ENCODE measurements around the gene PTPRT.
A peak's percentile ranks its signal among the peaks of the same experiment; 100 is the strongest.

PTPRT gene

DNA sequence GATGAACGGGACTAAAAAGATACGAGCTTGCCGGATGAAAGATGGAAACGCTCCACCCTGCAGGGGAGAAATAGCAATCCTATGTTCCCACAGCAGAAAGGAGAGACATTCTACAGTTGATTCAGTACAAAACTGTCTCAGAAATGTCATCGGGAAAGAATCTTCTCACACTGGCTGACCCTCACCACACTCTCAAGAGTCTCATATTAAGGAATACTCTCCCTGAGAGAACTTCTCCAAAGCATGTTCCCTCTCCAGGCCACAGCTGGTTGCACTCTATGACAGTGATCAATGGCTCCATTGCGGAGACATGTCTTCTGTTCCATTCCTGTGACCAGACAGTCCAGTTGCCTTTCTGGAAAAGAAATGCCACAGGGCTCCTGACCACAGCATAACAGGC lies 813.6 kb downstream of the PTPRT start:
- no peak for DNase-seq (ENCODE audit: low read depth)
- H3K4me3 ChIP-seq (ENCODE audit: low read depth, low read length), result no peak overlapping the region
- TF ChIP-seq MYC (IDR thresholded peaks at IDR 0.05; ENCODE audit: low read depth, low read length), result no peak

- no peak overlapping the region for H3K4me3 ChIP-seq (ENCODE audit: low read depth, low read length)
- TF ChIP-seq MYC (IDR thresholded peaks at IDR 0.05; ENCODE audit: low read depth, low read length), result no peak
- TF ChIP-seq, protein P1, sequence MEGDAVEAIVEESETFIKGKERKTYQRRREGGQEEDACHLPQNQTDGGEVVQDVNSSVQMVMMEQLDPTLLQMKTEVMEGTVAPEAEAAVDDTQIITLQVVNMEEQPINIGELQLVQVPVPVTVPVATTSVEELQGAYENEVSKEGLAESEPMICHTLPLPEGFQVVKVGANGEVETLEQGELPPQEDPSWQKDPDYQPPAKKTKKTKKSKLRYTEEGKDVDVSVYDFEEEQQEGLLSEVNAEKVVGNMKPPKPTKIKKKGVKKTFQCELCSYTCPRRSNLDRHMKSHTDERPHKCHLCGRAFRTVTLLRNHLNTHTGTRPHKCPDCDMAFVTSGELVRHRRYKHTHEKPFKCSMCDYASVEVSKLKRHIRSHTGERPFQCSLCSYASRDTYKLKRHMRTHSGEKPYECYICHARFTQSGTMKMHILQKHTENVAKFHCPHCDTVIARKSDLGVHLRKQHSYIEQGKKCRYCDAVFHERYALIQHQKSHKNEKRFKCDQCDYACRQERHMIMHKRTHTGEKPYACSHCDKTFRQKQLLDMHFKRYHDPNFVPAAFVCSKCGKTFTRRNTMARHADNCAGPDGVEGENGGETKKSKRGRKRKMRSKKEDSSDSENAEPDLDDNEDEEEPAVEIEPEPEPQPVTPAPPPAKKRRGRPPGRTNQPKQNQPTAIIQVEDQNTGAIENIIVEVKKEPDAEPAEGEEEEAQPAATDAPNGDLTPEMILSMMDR (IDR thresholded peaks at IDR 0.05; ENCODE audit: low read depth, low read length), result no peak
- TF ChIP-seq POLR2A (IDR thresholded peaks at IDR 0.05; ENCODE audit: extremely low read depth, insufficient read length), result no peak
- no peak for TF ChIP-seq MAX (IDR thresholded peaks at IDR 0.05; ENCODE audit: low read depth, low read length)
- no peak for DNase-seq (ENCODE audit: low read depth)
Observed at GRCh38 chr20:42373049-42373448, 816.7 kb downstream of the PTPRT start.

- H3K4me3 ChIP-seq (ENCODE audit: low read depth, low read length), result no peak overlapping the region
- no peak for TF ChIP-seq POLR2A (IDR thresholded peaks at IDR 0.05; ENCODE audit: extremely low read depth, insufficient read length)
- TF ChIP-seq MYC (IDR thresholded peaks at IDR 0.05; ENCODE audit: low read depth, low read length), result no peak
- no peak for TF ChIP-seq MAX (IDR thresholded peaks at IDR 0.05; ENCODE audit: low read depth, low read length)
- TF ChIP-seq, protein P1 (IDR thresholded peaks at IDR 0.05; ENCODE audit: low read depth, low read length), result no peak
- peak; percentile 33 for DNase-seq (ENCODE audit: low read depth)
Observed at GRCh38 chr20:42370075-42370474, 819.6 kb downstream of the PTPRT start.

GRCh38 chr20:42368910-42369309 lies 820.8 kb downstream of the PTPRT start:
- TF ChIP-seq MYC (IDR thresholded peaks at IDR 0.05; ENCODE audit: low read depth, low read length) (no peak), POLR2A (IDR thresholded peaks at IDR 0.05; ENCODE audit: extremely low read depth, insufficient read length) (no peak), MAX (IDR thresholded peaks at IDR 0.05; ENCODE audit: low read depth, low read length) (no peak)
- TF ChIP-seq, protein P1 (IDR thresholded peaks at IDR 0.05; ENCODE audit: low read depth, low read length), result no peak
- no peak overlapping the region for H3K4me3 ChIP-seq (ENCODE audit: low read depth, low read length)
- DNase-seq (ENCODE audit: low read depth), result no peak

GRCh38 chr20:42366626-42367025 lies 823.1 kb downstream of the PTPRT start:
- no peak overlapping the region for H3K4me3 ChIP-seq (ENCODE audit: low read depth, low read length)
- DNase-seq (ENCODE audit: low read depth), result no peak
- no peak for TF ChIP-seq MAX (IDR thresholded peaks at IDR 0.05; ENCODE audit: low read depth, low read length)

DNA sequence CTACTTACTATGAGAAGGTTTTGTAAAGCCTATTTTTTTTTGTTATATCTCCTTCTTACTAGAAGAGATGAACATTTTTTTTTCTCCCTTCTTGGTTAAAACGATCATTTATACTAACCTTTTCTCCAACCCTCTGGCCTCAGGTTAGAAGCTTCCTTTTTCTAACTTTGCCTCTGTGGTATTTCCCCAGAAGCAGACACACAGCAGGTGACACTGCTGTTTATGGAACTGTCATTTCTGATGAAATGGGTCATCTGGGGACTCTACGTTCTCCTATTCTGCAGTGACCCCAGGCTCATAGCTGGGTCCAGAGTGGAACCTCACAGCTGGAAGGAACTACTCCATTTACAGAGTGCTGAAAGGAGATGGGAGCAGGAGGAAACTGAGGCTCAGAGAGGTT lies 825.3 kb downstream of the PTPRT start:
- no peak for DNase-seq (ENCODE audit: low read depth)
- no peak overlapping the region for H3K4me3 ChIP-seq (ENCODE audit: low read depth, low read length)
- no peak for TF ChIP-seq MAX (IDR thresholded peaks at IDR 0.05; ENCODE audit: low read depth, low read length)
- TF ChIP-seq, protein P1 (IDR thresholded peaks at IDR 0.05; ENCODE audit: low read depth, low read length), result no peak
- no peak for TF ChIP-seq MYC (IDR thresholded peaks at IDR 0.05; ENCODE audit: low read depth, low read length)
- TF ChIP-seq POLR2A (IDR thresholded peaks at IDR 0.05; ENCODE audit: extremely low read depth, insufficient read length), result no peak

DNA sequence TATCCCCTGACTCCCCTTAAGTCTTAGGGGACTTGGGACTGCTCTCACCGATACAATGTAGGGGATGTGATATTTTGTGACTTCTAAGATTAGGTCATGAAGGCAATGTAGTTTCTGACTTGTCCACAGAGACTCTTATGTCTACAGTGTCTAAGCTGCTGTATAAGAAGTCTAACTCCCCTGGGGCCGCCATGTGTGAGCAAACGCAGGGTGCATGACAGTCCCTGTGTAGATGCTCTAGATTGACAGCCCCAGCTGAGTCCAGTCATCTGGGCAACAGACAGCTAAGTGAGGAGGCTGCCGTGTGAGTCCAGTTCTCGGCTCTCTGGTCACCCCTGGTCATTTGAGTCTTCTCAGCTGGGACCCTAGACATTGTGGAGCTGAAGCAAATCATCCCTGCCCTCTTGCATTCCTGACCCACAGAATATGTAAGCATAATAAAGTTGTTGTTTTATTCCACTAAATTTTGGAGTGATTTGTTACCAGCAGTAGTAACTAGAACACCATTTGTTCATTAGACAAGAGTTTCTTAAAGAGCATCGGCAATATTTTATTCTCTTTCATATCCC lies 828.2 kb downstream of the PTPRT start:
- DNase-seq (ENCODE audit: low read depth), result peak; percentile 2
- TF ChIP-seq, protein P1 (IDR thresholded peaks at IDR 0.05; ENCODE audit: low read depth, low read length), result no peak
- TF ChIP-seq MAX (IDR thresholded peaks at IDR 0.05; ENCODE audit: low read depth, low read length), result no peak
- no peak for TF ChIP-seq POLR2A (IDR thresholded peaks at IDR 0.05; ENCODE audit: extremely low read depth, insufficient read length)
- TF ChIP-seq MYC (IDR thresholded peaks at IDR 0.05; ENCODE audit: low read depth, low read length), result no peak
- H3K4me3 ChIP-seq (ENCODE audit: low read depth, low read length), result no peak overlapping the region

All from NB4 (cell line).